ENCODE measurements around the gene CCSER1.

- TF ChIP-seq HDAC6 (IDR thresholded peaks at IDR 0.05; ENCODE audit: low read depth, low read length) (no peak), CTCF (IDR thresholded peaks at IDR 0.05; ENCODE audit: control extremely low read depth in 1 of 3, insufficient read depth in 1 of 3, low read depth in 1 of 3, low read length in 3 of 3) (no peak), BRCA1 (IDR thresholded peaks at IDR 0.05; ENCODE audit: low read depth, low read length) (no peak)
These were observed 247.9 kb downstream of the CCSER1 start for GRCh38 chr4:90375081-90375480.
